ENCODE results near the gene UQCC2. TPM values are rescaled to one million over a fixed set of nuclear protein-coding genes. Genes with fewer than 3 reads are reported as not detected.

Gene UQCC2
- polyA plus RNA-seq, 1 of the 3 experiments (the other 2 are of a cell fraction), result 59.0 TPM

GRCh38 chr6:33677143-33677660 lies 34.3 kb downstream of the UQCC2 start:
- no peak overlapping the region for H3K9ac ChIP-seq
- no peaks in the 10 kb centered on the region for H3F3A ChIP-seq (replicated peaks; ENCODE audit: insufficient read depth)
- H3K9me3 ChIP-seq, result no peaks in the 10 kb centered on the region
- H2AFZ ChIP-seq (ENCODE audit: low read depth), result no peak overlapping the region
- peaks cover 0 to 4% of the 10 kb centered on the region in 2 experiments; a peak in 3 of 4 replicates for H3K4me1 ChIP-seq (ENCODE audit: control insufficient read depth in 1 of 2, insufficient read depth in 2 of 2, low read depth in 1 of 2, low read length in 1 of 2)
- no peak for TF ChIP-seq SIN3A (IDR thresholded peaks at IDR 0.05; ENCODE audit: borderline replicate concordance, low read depth, low read length)
- TF ChIP-seq FOSL2 (IDR thresholded peaks at IDR 0.05; ENCODE audit: borderline replicate concordance, low read depth), result no peak
- TF ChIP-seq TEAD4 (IDR thresholded peaks at IDR 0.05; ENCODE audit: borderline replicate concordance, insufficient read depth), result no peak
- no peak for TF ChIP-seq MXI1 (IDR thresholded peaks at IDR 0.05; ENCODE audit: low read depth, low read length)
- TF ChIP-seq GATA2 (CRISPR knock-in tag; IDR thresholded peaks at IDR 0.05), result no peak
- TF ChIP-seq RFX5 (IDR thresholded peaks at IDR 0.05; ENCODE audit: low read length), result no peak
- TF ChIP-seq NFIC (IDR thresholded peaks at IDR 0.05; ENCODE audit: borderline replicate concordance), result no peak
- no peak for TF ChIP-seq SMC3 (IDR thresholded peaks at IDR 0.05; ENCODE audit: low read depth, low read length)
- no peak for TF ChIP-seq RXRA (IDR thresholded peaks at IDR 0.05; ENCODE audit: borderline replicate concordance, low read depth)
- TF ChIP-seq TCF12 (IDR thresholded peaks at IDR 0.05), result no peak
- no peak for TF ChIP-seq MEF2A (IDR thresholded peaks at IDR 0.05; ENCODE audit: borderline replicate concordance, low read depth)
- no peak for TF ChIP-seq YY1 (IDR thresholded peaks at IDR 0.05; ENCODE audit: low read depth)
- no peaks in the 10 kb centered on the region for H3K9me2 ChIP-seq
- no peaks in the 10 kb centered on the region for H3K27me3 ChIP-seq (ENCODE audit: insufficient read depth)
- peak overlapping the region; percentile 47; the same call in 1 of the 2 replicates for H3K4me2 ChIP-seq
- DNase-seq, result no peak
- peak overlapping the region in 1 of 2 experiments; percentile 36; a peak in 1 of 4 replicates for H3K27ac ChIP-seq (ENCODE audit: low read depth in 2 of 2, low read length in 1 of 2)
- H3K36me3 ChIP-seq (replicated peaks in 1 of 2; ENCODE audit: control insufficient read depth in 1 of 2, insufficient read depth in 2 of 2, low read length in 1 of 2), result no peaks in the 10 kb centered on the region
- ChIA-PET CTCF (interaction anchor here (2.5 kb wide), 1 partner anchor 25 kb away, joined by 7 read pairs; no protein-coding TSS in a partner anchor), POLR2A (no interaction called here)
- H3K79me2 ChIP-seq (ENCODE audit: insufficient read depth), result no peaks in the 10 kb centered on the region
- H3K4me3 ChIP-seq (ENCODE audit: low read depth in 2 of 2, low read length in 1 of 2), result no peak overlapping the region
- 63% methylated on average over 6 of the region's 8 CpGs for WGBS (ENCODE audit: low lambda C conversion rate)
- no peaks in the 10 kb centered on the region for H4K20me1 ChIP-seq (ENCODE audit: insufficient read depth)

- H3K79me2 ChIP-seq (ENCODE audit: insufficient read depth), result no peaks in the 10 kb centered on the region
- H2AFZ ChIP-seq (ENCODE audit: low read depth), result no peak overlapping the region
- no peak for TF ChIP-seq YY1 (IDR thresholded peaks at IDR 0.05; ENCODE audit: low read depth)
- TF ChIP-seq SIN3A (IDR thresholded peaks at IDR 0.05; ENCODE audit: borderline replicate concordance, low read depth, low read length), result no peak
- no peaks in the 10 kb centered on the region for H3K9me2 ChIP-seq
- no peaks in the 10 kb centered on the region for H4K20me1 ChIP-seq (ENCODE audit: insufficient read depth)
- no peaks in the 10 kb centered on the region for H3F3A ChIP-seq (replicated peaks; ENCODE audit: insufficient read depth)
- H3K4me3 ChIP-seq (ENCODE audit: low read depth in 2 of 2, low read length in 1 of 2), result no peak overlapping the region
- peak overlapping the region in 1 of 2 experiments; percentile 36; a peak in 1 of 4 replicates for H3K27ac ChIP-seq (ENCODE audit: low read depth in 2 of 2, low read length in 1 of 2)
- no peaks in the 10 kb centered on the region for H3K36me3 ChIP-seq (replicated peaks in 1 of 2; ENCODE audit: control insufficient read depth in 1 of 2, insufficient read depth in 2 of 2, low read length in 1 of 2)
- DNase-seq, result no peak
- H3K4me1 ChIP-seq (ENCODE audit: control insufficient read depth in 1 of 2, insufficient read depth in 2 of 2, low read depth in 1 of 2, low read length in 1 of 2), result peaks cover 0 to 4% of the 10 kb centered on the region in 2 experiments; a peak in 3 of 4 replicates
- POLR2A ChIA-PET, result no interaction called here
- peak overlapping the region; percentile 47; the same call in 1 of the 2 replicates for H3K4me2 ChIP-seq
- H3K9ac ChIP-seq, result no peak overlapping the region
- no peaks in the 10 kb centered on the region for H3K27me3 ChIP-seq (ENCODE audit: insufficient read depth)
- 95% methylated on average over 10 of the region's 15 CpGs for WGBS (ENCODE audit: low lambda C conversion rate)
- H3K9me3 ChIP-seq, result no peaks in the 10 kb centered on the region
- CTCF ChIA-PET, result interaction anchor here (0.7 to 2.5 kb wide), 2 partner anchors 21 to 26 kb away, joined by 3 to 7 read pairs; no protein-coding TSS in a partner anchor
These were observed 34.9 kb downstream of the UQCC2 start for GRCh38 chr6:33676416-33677142.

Data from SK-N-SH (cell line).